ENCODE measurements around the gene PI4KA.
"Not testable (repeated sequence)": the region's sequence is repeated elsewhere in the genome, so short reads cannot be mapped to it uniquely, and the experiment has no call there.

PI4KA gene

DNA sequence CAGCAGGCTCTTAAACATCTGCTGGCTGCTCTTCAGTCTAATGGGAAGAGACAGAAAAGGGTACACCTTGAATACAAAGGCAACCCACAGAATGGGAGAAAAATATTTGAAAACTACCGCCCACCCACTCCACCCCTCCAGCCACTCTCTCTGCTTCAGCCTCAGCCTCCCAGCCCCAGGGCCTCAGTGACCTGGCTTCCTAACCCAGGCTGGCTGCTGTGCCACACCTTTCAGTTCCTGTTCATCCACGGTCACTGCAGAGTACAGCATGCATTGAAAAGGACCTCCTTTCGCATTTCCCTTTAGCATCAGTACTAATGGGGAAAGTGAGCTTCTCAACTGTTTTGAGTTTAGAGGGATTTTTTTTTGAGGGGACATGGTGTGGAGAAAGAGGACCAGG lies 113.5 kb downstream of the PI4KA start:
- no peak for DNase-seq

DNA sequence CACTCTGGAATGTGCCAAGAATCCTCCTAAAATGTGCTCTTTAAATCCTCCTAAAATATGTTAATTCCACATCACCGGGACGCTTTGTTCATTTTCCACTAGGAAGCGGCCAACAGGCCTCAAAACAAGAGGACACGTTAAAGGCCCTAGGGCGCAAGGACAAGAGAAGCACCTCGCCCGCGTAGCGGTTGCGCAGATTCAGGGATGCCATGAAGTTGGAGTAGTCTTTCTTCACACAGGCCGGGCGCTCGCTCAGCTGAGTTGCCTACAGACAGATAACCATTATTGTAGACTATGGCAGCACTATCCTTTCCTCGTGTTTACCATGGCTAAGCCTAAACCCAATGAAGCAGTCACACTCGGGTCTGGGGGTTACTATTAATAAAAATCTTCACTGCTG lies 114.2 kb downstream of the PI4KA start:
- no peak for DNase-seq

DNA sequence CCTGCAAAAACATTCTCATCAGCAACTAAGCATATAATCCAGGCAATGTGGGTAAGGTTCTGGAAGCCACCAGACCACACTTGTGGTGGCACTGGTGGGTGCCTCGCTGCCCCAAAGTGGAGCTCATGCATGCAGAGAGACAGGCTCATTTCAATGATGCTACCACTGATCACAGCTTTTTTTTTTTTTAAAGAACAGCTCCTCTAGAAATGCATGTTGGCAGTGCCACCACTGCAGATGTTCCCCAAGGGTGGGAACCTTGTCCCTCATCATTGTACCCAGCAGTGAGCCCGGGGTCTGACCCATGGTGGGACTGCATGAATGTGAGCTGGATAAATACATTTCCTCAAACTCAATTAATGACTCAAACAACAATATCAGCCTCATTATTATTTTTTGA lies 115.8 kb downstream of the PI4KA start:
- DNase-seq = no peak

DNA sequence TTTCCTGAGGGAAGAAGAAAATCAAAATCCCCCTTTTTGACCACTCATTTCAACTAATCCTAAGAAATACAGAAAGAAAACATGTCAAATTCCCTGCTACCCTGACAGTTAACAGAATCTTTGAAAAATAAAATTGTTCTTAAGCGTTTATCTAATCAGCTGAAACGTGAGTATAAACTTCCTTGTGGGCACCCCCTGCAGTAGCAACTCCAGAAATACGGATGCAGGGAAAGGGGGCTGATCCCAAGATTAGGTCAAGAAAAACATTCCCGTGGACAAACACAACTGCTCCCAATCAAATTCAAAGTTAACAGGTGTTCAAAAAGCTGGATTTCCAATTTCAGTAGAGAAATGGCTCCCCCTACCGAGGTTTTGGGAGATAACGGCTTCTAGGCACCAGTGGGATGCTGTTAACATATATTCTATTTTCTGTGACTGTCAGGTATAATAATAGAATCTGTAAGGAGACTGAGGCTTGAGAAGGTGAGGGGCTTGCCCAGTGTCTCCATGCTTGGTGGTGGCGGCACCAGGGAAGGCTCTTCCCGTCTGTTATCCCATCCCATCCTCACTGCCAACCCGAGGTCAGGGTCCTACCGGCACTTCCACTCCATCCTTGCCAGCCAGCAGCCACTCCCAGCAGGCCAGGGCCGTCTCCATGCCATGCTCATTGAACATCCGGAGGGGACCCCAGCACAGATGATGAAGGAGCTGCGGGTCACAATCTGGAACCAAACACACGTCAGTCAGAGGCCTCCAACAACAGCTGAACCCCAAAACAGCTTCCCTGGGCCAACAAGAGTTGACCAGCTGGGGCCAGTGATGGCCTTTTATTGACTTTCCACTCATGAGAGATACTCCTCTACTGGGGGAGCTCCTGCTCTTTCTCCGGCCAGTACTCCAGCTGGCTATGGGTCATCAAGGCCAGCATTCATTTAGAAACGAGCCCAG lies 116.7 kb downstream of the PI4KA start:
- DNase-seq = peak; percentile 52

DNA sequence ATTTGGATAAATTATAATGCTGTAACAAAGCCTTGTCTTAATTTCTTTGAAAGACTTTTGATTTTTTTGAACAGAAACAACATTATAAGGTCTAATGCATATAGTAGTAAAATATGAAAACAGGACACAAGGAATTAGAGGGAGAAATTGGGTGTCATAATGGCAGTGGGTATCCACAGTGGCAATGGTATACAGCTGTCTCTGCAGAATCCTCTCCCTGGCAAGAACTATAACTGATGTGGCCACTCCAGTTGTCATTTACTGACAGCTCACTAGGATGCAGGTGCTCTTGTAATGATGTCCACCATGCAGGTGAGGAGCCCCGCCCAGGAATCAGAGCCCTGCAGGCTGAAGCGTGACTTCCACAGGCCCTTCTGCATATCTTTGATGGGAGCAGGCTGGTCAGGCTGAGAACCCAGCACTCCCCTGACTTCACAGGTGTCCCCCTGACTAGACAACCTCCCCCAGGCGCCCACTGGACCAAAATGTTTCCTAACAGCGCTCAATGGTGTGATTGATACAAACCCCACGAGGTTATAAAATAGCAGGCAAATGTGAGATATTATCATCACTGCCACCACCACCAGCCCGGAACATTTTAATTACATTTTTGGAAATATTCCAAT lies 117.5 kb downstream of the PI4KA start:
- no peak for DNase-seq

DNA sequence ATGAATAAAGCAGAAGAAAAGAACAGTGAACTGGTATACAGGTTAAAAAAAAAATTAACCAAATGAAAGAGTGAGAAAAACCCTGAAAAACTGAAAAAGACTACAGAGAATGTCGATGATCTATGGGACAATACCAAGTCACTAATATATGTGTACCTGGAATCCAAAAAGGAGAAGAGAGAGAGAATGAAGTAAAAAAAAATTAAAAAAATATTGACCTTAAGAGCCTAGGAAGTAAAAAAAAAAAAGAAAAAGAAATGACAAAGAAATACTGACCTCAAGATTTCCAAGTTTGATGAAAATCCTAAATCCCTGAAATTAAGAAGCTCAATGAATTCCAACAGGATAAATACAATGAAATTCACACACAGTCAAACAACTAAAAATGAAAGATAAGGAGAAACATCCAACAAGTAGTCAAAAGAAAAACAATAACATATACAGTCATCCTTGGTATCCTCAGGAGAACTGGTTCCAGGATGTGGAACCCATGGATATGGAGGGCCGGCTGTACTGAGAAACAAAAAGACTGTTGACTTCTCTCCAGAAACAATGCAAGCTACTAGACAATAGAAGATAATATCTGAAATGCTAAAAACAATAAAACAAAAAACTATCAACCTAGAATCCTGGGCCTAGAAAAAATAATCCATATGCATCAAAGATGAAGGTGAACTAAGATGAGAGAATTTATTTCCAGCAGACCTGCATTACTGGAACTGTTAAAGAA lies 118.2 kb downstream of the PI4KA start:
- no peak for DNase-seq

DNA sequence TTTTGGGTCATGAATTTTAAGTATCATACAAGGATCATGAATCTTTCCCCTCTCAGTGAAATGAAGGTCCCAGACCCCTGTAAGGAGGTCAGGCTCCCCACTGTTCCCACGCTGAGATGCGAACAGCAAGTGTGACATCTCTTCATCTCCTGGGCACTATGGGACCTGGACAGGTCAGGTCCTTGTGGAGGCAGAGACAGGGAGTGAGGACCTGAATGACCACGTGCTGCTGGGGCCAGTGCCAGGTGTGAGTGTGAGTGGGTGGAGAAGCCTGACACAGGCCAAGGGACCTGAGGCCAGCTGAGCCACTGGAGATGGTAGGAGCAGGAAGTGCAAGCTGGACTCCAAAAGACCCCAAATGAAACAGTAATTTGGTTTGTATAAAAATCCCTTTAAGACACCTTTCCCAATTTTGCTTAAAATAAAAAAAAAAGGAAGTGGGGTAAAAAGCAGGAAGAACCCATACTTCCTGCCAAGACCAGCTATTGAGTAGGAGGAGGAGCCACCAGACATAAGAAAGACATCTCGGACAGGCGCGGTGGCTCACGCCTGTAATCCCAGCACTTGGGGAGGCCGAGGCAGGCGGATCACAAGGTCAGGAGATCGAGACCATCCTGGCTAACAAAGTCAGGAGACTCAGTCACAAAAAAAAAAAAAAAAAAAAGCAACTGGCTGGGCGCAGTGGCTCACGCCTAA lies 120.1 kb downstream of the PI4KA start:
- DNase-seq = no peak

DNA sequence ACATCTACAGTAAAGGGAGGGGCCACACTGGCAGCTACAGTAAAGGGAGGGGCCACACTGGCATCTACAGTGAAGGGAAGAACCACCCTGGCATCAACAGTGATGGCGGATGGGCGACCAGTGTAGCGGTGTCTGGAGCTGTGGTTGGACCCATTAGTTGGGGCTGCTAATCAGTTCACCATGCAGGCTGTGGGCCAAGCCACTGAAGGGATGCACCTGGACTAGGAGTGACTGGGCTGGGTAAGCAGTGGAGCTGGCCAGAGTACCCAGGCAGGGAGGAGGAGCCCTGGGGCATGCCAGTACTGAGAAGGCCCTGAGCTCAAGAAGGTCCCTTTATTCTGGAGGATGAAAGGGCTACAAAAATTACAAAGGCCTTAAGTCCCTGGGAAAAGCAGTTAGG lies 121.7 kb downstream of the PI4KA start:
- not testable (repeated sequence) for DNase-seq

DNA sequence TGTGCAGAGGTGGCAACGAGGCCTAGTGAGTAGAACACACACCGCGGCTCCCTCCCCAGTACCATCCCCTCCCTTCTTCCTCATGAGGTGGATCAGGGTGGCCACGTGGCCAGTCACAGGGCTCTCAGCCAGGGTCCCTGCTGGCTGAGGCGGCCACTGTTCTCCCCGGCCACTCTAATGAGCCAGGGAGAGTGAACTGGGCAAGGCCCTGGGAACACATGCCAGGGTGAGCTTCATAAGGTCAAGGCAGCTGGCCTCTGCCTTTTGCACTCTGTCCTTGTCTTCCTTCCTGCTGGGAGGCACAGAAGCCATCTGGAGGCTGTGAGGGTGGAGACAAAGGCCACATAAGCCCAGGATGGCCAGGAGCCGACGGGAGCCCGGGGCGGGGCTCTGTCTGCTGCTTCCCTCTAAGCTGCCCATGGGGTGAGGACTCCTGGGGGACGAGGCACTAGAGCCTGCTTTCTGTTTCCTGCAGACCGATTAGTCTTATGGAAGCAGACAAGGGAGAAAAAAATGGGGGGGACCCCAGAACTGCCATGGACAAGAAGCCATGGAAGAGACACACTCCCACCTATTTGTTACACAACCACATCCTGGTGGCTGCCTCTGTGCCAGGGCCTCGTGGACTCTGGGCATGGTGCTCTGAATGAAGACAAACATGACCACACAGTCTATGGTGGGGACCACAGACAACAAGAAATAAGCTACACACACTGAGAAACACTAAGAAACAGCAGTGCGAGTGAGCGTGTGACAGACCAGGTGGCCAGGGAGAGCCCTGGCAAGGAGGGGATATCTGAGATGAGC lies 123.1 kb downstream of the PI4KA start:
- DNase-seq = not testable (repeated sequence)

DNA sequence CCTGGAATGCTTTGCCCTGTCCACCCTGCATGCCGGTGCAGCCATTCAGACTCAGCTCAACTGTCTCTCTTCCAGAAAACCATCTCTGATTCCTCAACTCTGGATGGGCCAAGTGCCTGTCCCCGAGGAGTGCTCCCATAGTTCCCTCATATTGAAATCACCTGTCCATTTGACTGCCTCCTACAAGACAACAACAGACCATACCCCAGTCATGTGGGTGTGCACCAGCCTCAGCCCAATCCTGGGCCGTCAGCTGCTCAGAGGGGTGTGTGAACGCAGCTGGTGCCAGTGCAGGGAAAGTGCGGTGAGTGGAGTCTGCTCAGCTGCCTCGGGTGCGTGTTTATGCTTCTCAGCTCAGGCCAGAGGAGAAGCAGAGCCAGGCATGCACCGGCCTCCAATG lies 126.2 kb downstream of the PI4KA start:
- not testable (repeated sequence) for DNase-seq

DNA sequence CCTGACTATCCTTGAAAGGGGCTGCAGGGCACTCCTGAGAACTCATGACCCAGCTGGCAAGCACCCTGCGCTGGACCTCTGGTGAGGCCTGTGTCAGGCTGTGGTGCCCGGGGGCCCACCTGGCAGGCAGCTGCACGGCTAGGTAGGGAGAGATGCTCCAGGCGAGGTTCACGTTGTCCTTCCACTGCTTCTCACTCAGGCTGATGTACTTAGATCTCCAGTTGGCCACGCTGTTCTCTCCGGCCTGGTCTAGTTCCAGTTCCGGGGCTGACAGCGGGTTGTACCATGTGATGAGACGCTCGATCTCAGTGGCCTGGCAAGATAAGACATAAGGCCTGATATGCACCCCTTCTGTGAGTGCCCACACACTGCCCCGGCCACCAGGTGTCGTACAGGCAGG lies 129.4 kb downstream of the PI4KA start:
- DNase-seq = no peak

DNA sequence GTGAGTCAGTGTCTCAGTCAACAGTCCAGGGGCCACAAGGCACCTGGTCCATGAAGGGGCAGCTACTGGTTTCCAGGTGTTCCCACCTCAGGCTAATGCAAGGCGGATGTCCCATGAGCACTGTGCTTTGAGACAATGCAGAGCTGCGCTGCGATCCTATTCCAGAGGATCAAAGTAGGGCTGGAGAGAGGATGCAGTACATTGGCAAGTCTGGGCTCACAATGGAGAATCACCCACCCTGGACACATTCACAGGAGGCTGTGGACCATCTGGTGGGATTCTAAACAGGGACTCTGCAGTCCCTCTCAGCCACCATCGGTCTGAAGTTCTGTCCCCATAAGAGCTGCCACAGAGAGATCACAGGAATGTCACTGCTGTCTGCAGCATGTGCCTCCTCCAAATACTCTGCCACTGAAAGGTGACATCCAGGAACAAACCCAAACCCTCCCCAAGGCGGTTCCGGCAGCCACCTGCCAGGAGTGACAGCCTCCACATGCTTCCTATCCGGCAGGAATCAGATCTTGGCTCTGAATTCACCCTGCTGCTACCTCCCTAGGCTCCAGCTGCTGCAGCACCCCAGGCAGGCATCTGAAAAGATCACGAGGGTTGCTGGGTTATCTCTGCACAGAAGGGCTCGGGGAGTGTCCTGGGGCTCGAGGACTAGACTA lies 130.0 kb downstream of the PI4KA start:
- DNase-seq = no peak

DNA sequence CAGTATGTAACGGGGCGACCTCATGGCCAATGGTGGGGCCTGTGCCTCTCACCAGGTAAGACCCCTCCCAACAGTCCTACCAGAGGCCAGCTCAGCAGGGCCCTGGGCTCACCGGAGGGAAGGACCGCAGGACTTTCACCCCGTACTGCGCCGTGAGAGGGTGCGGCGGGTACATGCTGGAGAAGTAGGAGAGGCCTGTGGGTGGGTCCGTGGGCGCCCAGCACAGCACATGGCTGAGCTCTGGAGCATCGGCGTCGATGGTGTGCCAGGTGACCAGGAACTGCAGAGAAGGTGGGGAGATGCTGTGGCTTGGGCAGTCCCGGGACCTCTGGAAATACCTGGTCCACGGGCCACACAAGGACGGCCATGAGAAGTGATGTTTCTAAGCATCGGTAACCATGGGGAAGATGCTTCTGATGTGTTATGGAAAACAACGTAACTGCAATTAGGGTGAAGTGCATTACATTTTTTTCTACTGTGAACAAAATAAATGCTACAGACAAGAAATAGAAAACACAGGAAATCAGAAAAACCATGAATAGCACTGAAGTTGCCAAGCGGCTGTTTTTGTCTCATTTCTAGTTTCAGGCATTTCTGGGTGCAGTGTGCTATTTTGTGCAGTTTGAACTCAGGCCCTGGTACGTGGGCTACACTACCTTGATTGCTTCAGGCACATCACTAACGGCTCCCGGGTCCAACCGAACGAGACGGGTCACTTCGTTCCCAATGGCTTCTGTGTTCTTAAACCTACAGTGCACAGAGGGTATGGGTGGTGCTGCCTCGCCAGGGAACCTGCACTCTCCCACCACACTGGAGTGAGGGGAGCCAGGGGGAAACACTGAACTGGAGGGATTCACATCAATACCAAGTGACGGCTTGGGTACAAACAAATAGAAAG lies 131.2 kb downstream of the PI4KA start:
- no peak for DNase-seq

DNA sequence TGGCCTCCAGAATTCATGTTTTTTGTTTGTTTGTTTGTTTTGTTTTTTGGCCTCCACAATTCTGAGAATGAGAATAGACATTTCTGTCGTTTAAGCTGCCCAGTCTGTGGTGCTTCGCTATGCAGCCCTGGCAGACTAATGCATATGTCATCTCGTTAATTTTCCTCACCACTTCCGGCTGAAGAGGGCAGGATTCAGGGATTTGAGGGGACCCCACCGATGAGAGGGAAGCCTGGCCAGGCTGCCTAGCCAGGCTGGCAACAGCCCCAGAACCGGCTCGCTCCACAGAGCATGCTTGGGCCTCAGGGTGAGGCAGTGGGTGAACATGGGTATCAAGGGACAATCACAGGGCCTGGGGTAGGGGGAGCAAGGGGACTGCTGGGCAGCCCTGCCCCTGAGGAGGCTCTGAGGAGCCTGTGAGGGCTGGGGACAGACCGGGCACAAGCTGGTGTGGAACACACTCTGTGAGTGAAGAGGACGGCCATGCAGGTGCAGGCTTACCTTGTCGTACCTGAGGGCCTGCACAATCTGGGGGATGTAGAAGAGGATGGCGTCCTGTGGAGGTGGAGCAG lies 132.5 kb downstream of the PI4KA start:
- DNase-seq = no peak

DNA sequence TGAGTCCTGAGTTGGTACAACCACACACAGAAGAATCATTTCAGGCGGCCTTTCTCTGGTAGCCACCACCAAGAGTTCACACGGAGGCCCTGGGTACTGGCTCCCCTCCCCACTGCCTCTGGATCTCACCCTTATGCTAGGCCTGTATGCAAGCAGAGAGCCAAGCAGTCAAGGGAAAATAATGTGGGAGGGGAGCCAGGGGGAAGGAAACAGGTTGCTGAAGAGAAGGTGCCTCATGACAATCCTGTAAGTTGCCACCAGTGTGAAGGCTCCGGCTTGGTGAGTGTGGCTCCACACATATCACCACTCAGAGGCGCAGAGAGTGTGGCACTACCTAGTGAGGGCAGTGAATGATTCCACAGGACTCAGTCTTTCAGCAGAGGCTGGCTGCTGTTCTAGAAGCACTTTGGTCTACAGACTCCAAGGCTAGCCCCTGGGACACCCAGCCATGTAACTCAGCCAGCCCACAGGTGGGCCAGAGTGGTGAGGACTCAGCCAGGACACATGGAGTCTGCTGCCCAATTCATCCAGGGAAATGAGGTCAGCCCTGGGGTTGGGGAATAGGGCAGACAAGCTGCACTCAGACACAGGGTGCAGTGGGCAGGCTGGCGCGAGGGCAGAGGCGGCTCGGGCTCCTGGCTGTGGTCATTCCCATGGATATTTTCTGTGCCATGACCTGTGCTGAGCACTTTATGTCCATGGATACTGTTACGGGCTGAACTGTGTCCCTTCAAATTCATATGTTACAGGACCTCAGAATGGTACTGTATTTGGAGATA lies 133.7 kb downstream of the PI4KA start:
- no peak for DNase-seq

DNA sequence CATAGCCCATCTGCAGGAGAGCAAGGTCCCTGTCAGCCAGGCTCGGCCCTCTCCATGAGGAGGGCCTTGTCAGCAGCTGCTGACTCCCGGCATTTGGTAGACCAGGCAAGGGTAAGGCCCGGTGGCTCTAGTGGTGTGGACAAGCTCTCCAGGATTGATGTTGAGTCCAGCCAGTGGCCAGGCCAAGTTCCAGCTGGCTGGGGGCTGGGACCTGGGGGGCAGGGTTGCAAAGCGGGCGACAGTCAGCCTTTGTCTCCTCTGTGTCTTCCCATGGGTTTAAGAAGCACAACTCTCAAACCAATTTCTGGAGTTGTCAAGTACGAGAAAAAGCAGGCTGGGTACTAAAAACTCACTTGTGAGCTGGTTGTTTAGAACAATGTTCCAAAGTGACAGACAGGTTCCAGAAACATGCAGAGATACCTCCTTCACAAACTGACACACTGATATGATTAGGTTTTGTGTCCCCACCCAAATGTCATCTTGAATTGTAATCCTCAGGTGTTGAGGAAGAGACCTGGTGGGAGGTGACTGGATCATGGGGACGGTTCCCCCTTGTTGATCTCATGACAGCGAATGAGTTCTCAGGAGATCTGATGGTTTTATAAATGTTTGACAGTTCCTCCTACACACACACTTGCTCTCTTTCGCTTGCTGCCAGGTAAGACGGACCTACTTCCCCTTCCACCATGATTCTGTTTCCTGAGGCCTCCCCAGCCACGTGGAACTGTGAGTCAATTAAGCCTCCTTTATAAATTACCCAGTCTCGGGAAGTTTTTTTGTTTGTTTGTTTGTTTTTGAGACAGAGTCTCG lies 137.0 kb downstream of the PI4KA start:
- no peak for DNase-seq

DNA sequence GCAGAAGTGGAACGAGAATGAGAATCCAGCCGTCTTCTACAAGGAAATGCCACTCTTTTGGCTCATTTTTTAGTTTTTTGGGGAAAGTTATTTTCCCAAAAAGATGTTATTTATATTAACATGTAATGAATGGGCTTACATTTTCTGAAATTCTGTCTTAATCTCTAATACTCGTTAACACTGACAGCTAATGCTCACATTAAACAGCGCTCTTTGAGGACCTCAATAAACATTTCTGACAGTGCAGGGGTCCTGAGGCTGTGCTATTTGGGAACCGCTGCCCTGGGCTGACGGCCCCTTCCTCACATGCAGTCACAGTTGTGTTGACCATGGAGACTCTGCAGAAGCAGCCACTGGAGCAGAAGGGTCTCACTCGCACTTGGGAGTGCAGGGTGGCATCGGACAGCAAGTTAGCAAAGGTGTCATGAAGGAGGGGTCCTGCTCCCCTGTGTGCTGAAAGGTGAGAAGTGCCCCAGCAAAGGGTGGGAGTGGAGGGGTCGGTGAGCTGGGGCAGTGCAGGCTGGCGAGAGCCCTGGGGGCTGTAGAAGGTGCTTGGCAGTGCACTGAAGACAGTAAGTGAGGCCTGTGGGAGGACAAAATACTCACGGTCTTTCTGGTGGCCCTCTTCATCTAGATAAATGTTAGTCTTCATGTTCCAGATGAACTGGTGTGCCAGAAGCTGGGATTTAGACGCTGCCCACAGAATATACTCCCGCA lies 137.8 kb downstream of the PI4KA start:
- DNase-seq = no peak

DNA sequence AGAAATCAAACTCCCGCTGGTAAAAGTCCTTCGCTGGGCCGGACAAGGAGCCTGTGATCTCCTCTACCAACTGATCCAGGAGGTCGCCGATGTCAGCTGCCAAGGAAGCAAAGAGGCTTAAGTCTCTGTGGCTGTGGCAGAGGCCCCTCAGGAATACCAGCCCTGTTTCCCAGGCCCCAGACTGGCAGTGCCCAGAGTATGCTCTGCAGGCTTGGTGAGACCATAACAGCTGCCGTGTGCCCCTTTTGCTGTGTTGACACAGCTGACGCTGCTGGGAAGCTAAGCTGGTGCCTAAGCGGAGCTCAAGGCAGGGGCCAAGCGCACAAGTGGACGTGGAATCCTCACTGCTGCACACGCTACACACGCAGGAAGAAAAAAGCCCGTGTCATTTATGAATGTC lies 139.9 kb downstream of the PI4KA start:
- DNase-seq = not testable (repeated sequence)
